ENCODE measurements around the gene MS4A3.

- TF ChIP-seq CTCF (IDR thresholded peaks at IDR 0.05; ENCODE audit: insufficient read depth, low read depth, low read length) (no peak), EZH2 (IDR thresholded peaks at IDR 0.05; ENCODE audit: insufficient read depth, low read length) (no peak)
Measured at GRCh38 chr11:60085909-60086308, 29.4 kb downstream of the MS4A3 start.

Data from astrocyte (in vitro differentiated cells and primary cell).